Neuronal stem cell (in vitro differentiated cells): ENCODE measurements around the gene FAM120B.
A peak's percentile ranks its signal among the peaks of the same experiment; 100 is the strongest.

Source experiments
- DNase-seq: peaks from one replicate; pipeline ENCODE4 v3.0.0-alpha.2; 2013; ENCODE audit warnings: low spot score
- H2AFZ ChIP-seq: one replicate; pipeline ENCODE4 v1.6.1; 2013; ENCODE audit warnings: mild to moderate bottlenecking, low read length, inconsistent platforms
- H2AK5ac ChIP-seq: 2 replicates; pipeline ENCODE4 v1.6.1; 2013; ENCODE audit warnings: low read depth, mild to moderate bottlenecking, inconsistent platforms, low read length, moderate library complexity, mixed read lengths
- H2BK120ac ChIP-seq: 2 replicates; pipeline ENCODE4 v1.6.1; 2013; ENCODE audit warnings: low read depth, mild to moderate bottlenecking, inconsistent platforms, low read length, moderate library complexity, mixed read lengths
- H2BK12ac ChIP-seq: one replicate; pipeline ENCODE4 v1.6.1; 2013; ENCODE audit warnings: low read length, inconsistent platforms
- H2BK15ac ChIP-seq: 2 replicates; pipeline ENCODE4 v1.6.1; 2013; ENCODE audit warnings: mild to moderate bottlenecking, low read length, inconsistent platforms, mixed read lengths
- H2BK5ac ChIP-seq: one replicate; pipeline ENCODE4 v1.6.1; 2013; ENCODE audit warnings: inconsistent platforms, mild to moderate bottlenecking, low read length, moderate library complexity
- H3K14ac ChIP-seq: one replicate; pipeline ENCODE4 v1.6.1; 2013; ENCODE audit warnings: low read length, inconsistent platforms
- H3K18ac ChIP-seq: 2 replicates; pipeline ENCODE4 v1.6.1; 2013; ENCODE audit warnings: low read length, inconsistent platforms
- H3K23ac ChIP-seq: 2 replicates; pipeline ENCODE4 v1.6.1; 2013; ENCODE audit warnings: low read depth, mild to moderate bottlenecking, mixed read lengths, low read length, inconsistent platforms; ENCODE audit not compliant: poor library complexity
- H3K27ac ChIP-seq: replicated peaks from 3 replicates; pipeline ENCODE4 v1.5.1; 2013; ENCODE audit warnings: low read length, inconsistent platforms
- H3K27me3 ChIP-seq, 3 experiments: 2 replicates each; pipeline ENCODE4 v1.6.1; 2013; ENCODE audit warnings: low read length in 3 of 3, mild to moderate bottlenecking in 2 of 3, inconsistent platforms in 1 of 3, low read depth in 1 of 3, mixed read lengths in 1 of 3, moderate library complexity in 1 of 3; ENCODE audit not compliant: control insufficient read depth in 3 of 3, insufficient read depth in 3 of 3
- H3K36me3 ChIP-seq, 2 donors: replicated peaks in 1 of 2; 2 replicates each; pipeline ENCODE4 v1.6.1; 2013; ENCODE audit warnings: low read length in 2 of 2; ENCODE audit not compliant: control insufficient read depth in 2 of 2, insufficient read depth in 2 of 2
- H3K4ac ChIP-seq: 2 replicates; pipeline ENCODE4 v1.6.1; 2013; ENCODE audit warnings: inconsistent platforms, mild to moderate bottlenecking, low read length, moderate library complexity
- H3K4me1 ChIP-seq, 2 donors: 1 replicate in 1 of 2; 2 replicates in 1 of 2; pipeline ENCODE4 v1.6.1; 2013; ENCODE audit warnings: low read length in 2 of 2, low read depth in 1 of 2; ENCODE audit not compliant: control insufficient read depth in 2 of 2, insufficient read depth in 1 of 2
- H3K4me2 ChIP-seq: one replicate; pipeline ENCODE4 v1.6.1; 2013; ENCODE audit warnings: mild to moderate bottlenecking, low read length, inconsistent platforms; ENCODE audit not compliant: insufficient read depth, poor library complexity, severe bottlenecking
- H3K4me3 ChIP-seq, 2 donors: 2 replicates each; pipeline ENCODE4 v1.5.1; 2013; ENCODE audit warnings: low read length in 2 of 2, mild to moderate bottlenecking in 2 of 2, inconsistent platforms in 1 of 2, moderate library complexity in 1 of 2
- H3K79me1 ChIP-seq: one replicate; pipeline ENCODE4 v1.6.1; 2013; ENCODE audit warnings: low read depth, mild to moderate bottlenecking, inconsistent platforms, low read length, moderate library complexity
- H3K9ac ChIP-seq: one replicate; pipeline ENCODE4 v1.6.1; 2013; ENCODE audit warnings: mild to moderate bottlenecking, low read depth, low read length, inconsistent platforms; ENCODE audit not compliant: poor library complexity
- H3K9me3 ChIP-seq, 2 donors: replicated peaks in 1 of 2; 2 replicates each; pipeline versions ENCODE3 to v1.6.1; 2013; ENCODE audit warnings: low read length in 2 of 2, mild to moderate bottlenecking in 2 of 2, inconsistent platforms in 1 of 2, low read depth in 1 of 2, mixed read lengths in 1 of 2, moderate library complexity in 1 of 2; ENCODE audit not compliant: control insufficient read depth in 2 of 2, insufficient read depth in 1 of 2
- H4K8ac ChIP-seq: one replicate; pipeline ENCODE4 v1.6.1; 2013; ENCODE audit warnings: low read depth, mild to moderate bottlenecking, inconsistent platforms, low read length, moderate library complexity
- H4K91ac ChIP-seq: one replicate; pipeline ENCODE4 v1.6.1; 2013; ENCODE audit warnings: low read length, low read depth, mild to moderate bottlenecking, inconsistent platforms; ENCODE audit not compliant: poor library complexity
- whole genome bisulfite sequencing, 2 donors: extraction: QIAGEN DNeasy Blood & Tissue Kit; methylation state at CpG; one replicate each; pipeline ENCODE4 v1.1.7; 2013; ENCODE audit warnings: missing lambda C conversion rate in 2 of 2, mixed read lengths in 1 of 2; ENCODE audit not compliant: insufficient read length in 2 of 2, insufficient replicate concordance in 1 of 2; ENCODE audit errors: extremely low coverage in 2 of 2; 5-methylcytosine and 5-hydroxymethylcytosine counted together

The FAM120B gene

GRCh38 chr6:170307080-170307545, 555 bp downstream of the FAM120B start:
- DNase-seq, result no peak
- Histone ChIP-seq H3K9me3 (peaks cover 6 to 15% of the 10 kb centered on the region in 2 donors), H3K4me3 (peak overlapping the region; percentile 72 to 99), H3K4me2 (peak overlapping the region; percentile 71), H3K36me3 (peaks cover 0 to 17% of the 10 kb centered on the region in 2 donors), H2BK12ac (no peak overlapping the region), H3K9ac (peak overlapping the region; percentile 94), H3K4me1 (peaks cover 17 to 19% of the 10 kb centered on the region in 2 donors), H3K18ac (peak overlapping the region; percentile 97), H2AK5ac (peak overlapping the region; percentile 34), H2AFZ (peak overlapping the region; percentile 95), H3K4ac (no peak overlapping the region), H3K14ac (peak overlapping the region; percentile 86), H2BK120ac (no peak overlapping the region), H3K79me1 (peaks cover 5% of the 10 kb centered on the region), H3K27me3 (no peaks in the 10 kb centered on the region), H3K23ac (peak overlapping the region; percentile 76), H2BK5ac (peak overlapping the region; percentile 26), H4K91ac (no peak overlapping the region), H2BK15ac (peak overlapping the region; percentile 55), H4K8ac (peak overlapping the region; percentile 19), H3K27ac (no peak overlapping the region)
- no CpG with 5 or more reads among the region's 15 CpGs for WGBS, 2 donors

DNA sequence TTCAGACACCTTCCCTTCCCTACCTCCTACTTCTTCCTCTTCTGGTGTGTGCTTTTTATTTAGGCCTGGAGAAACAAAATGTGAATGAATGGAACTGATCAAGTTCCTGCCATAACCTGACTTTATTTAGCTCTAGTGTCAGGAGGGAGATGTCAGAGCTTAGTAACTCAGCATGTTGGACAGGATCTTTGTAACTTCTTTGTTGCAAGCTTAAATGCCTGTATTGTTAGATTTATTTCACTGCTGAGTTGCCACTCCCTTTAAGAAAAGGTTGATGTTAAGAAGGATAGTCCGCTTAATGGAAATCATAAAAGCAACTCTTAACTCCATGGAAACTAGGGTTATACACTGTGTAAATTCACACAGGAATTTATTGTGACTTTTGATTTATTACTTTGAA, 2.2 kb downstream of the FAM120B start:
- H2AFZ ChIP-seq, result no peak overlapping the region
- H3K4ac ChIP-seq, result no peak overlapping the region
- H3K36me3 ChIP-seq, result peaks cover 0 to 18% of the 10 kb centered on the region in 2 donors
- no peak overlapping the region for H4K8ac ChIP-seq
- no peaks in the 10 kb centered on the region for H3K27me3 ChIP-seq
- no peak overlapping the region for H3K27ac ChIP-seq
- no peak overlapping the region for H2BK15ac ChIP-seq
- H3K4me3 ChIP-seq, result no peak overlapping the region
- H3K79me1 ChIP-seq, result peaks cover 5% of the 10 kb centered on the region
- H3K18ac ChIP-seq, result no peak overlapping the region
- peaks cover 6 to 10% of the 10 kb centered on the region in 2 donors for H3K9me3 ChIP-seq
- WGBS, 2 donors, result no CpG with 5 or more reads among the region's 1 CpG
- no peak overlapping the region for H2BK12ac ChIP-seq
- H3K9ac ChIP-seq, result no peak overlapping the region
- H3K14ac ChIP-seq, result no peak overlapping the region
- H2BK5ac ChIP-seq, result no peak overlapping the region
- no peak overlapping the region for H3K23ac ChIP-seq
- H3K4me1 ChIP-seq, result peaks cover 17 to 19% of the 10 kb centered on the region in 2 donors
- H4K91ac ChIP-seq, result no peak overlapping the region
- no peak overlapping the region for H2BK120ac ChIP-seq
- no peak overlapping the region for H2AK5ac ChIP-seq
- DNase-seq, result no peak
- H3K4me2 ChIP-seq, result peak overlapping the region; percentile 21

DNA sequence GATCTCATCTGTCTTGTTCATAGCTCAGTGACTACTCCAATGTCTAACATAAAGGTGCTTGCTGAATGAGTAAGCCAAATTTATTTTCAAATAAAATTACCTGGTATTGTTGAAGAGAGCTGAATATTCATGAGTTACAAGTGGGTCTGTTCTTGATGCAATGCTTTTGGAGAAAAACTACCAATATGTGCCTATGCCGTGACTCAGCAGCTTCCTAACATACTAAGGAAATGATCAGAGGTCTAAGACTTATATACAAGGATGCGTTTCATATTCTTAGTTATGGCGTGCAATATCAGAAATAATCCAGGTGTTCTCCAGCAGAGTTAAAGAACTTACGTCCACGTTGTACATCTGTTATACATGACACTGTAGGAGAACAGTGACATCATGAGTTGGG, 5.1 kb downstream of the FAM120B start:
- H3K9me3 ChIP-seq, result no peaks in the 10 kb centered on the region
- no peak overlapping the region for H2BK12ac ChIP-seq
- no peak overlapping the region for H2AFZ ChIP-seq
- H3K4ac ChIP-seq, result no peak overlapping the region
- H3K4me3 ChIP-seq, result no peak overlapping the region
- H3K79me1 ChIP-seq, result peaks cover 3% of the 10 kb centered on the region
- no peak overlapping the region for H3K14ac ChIP-seq
- H3K4me1 ChIP-seq, result peaks cover 13 to 17% of the 10 kb centered on the region in 2 donors
- no peaks in the 10 kb centered on the region for H3K27me3 ChIP-seq
- WGBS, 2 donors, result no CpG with 5 or more reads among the region's 5 CpGs
- no peak for DNase-seq
- no peak overlapping the region for H2BK15ac ChIP-seq
- H2BK5ac ChIP-seq, result no peak overlapping the region
- H3K36me3 ChIP-seq, result peaks cover 0 to 37% of the 10 kb centered on the region in 2 donors
- no peak overlapping the region for H2AK5ac ChIP-seq
- H3K9ac ChIP-seq, result no peak overlapping the region
- H4K91ac ChIP-seq, result no peak overlapping the region
- no peak overlapping the region for H3K27ac ChIP-seq
- no peak overlapping the region for H3K4me2 ChIP-seq
- no peak overlapping the region for H3K23ac ChIP-seq
- no peak overlapping the region for H3K18ac ChIP-seq
- no peak overlapping the region for H4K8ac ChIP-seq
- H2BK120ac ChIP-seq, result no peak overlapping the region

DNA sequence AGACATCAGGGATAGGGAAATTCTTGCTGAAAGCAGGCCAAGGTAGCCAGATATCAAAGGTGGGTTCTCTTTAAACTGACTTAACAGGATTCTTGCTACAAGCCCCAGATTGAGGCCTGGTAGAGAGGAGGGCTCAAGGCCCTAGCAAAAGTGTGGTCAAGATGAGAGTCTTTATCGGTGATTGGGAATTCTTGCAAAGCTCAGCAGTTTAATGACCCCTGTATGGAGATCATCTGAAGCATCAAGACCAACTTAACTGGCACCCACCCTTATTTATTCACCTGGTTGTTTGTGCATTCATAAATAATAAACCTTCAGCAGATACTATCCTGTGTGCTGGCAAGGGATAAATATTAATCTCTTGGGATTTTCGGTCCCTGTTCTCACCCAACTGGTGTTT, 6.3 kb downstream of the FAM120B start:
- no peak overlapping the region for H3K9ac ChIP-seq
- no peak overlapping the region for H3K27ac ChIP-seq
- no CpG with 5 or more reads among the region's 2 CpGs for WGBS, 2 donors
- no peak overlapping the region for H2BK15ac ChIP-seq
- peaks cover 0 to 48% of the 10 kb centered on the region in 2 donors for H3K36me3 ChIP-seq
- H2BK12ac ChIP-seq, result no peak overlapping the region
- no peak overlapping the region for H3K23ac ChIP-seq
- peaks cover 6 to 9% of the 10 kb centered on the region in 2 donors for H3K4me1 ChIP-seq
- DNase-seq, result no peak
- H3K27me3 ChIP-seq, result no peaks in the 10 kb centered on the region
- H2AFZ ChIP-seq, result no peak overlapping the region
- H3K4me2 ChIP-seq, result no peak overlapping the region
- H2BK120ac ChIP-seq, result no peak overlapping the region
- H3K79me1 ChIP-seq, result no peaks in the 10 kb centered on the region
- no peaks in the 10 kb centered on the region for H3K9me3 ChIP-seq
- H2BK5ac ChIP-seq, result no peak overlapping the region
- H3K14ac ChIP-seq, result no peak overlapping the region
- no peak overlapping the region for H4K91ac ChIP-seq
- no peak overlapping the region for H2AK5ac ChIP-seq
- H4K8ac ChIP-seq, result no peak overlapping the region
- H3K4me3 ChIP-seq, result no peak overlapping the region
- no peak overlapping the region for H3K18ac ChIP-seq
- H3K4ac ChIP-seq, result no peak overlapping the region
